ENCODE data around the gene GEMIN4. TPM values are rescaled to one million over a fixed set of nuclear protein-coding genes. Genes with fewer than 3 reads are reported as not detected.

GEMIN4 gene
- total and polyA plus RNA-seq, 2 of the 4 experiments (the other 2 are of a cell fraction), result 16.5 to 20.4 TPM

GRCh38 chr17:746783-747629, 5.1 kb downstream of the GEMIN4 start (continued):
- TF ChIP-seq POLR2A (IDR thresholded peaks at IDR 0.05; ENCODE audit: low read depth, low read length), result no peak

GRCh38 chr17:746181-746580, 5.9 kb downstream of the GEMIN4 start:
- Histone ChIP-seq H3K9ac (ENCODE audit: low read depth, low read length) (no peak overlapping the region), H2AK5ac (ENCODE audit: low read depth, low read length) (no peak overlapping the region), H2AFZ (replicated peaks; ENCODE audit: low read length, poor library complexity) (no peak overlapping the region), H2BK5ac (ENCODE audit: low read depth, low read length, poor library complexity, severe bottlenecking) (no peak overlapping the region), H3K36me3 (ENCODE audit: control insufficient read depth, insufficient read depth, low read length) (peaks cover 58% of the 10 kb centered on the region), H3K4me3 (ENCODE audit: insufficient read depth, low read depth, low read length) (no peak overlapping the region), H2BK15ac (ENCODE audit: low read depth, low read length) (no peak overlapping the region), H3K27ac (ENCODE audit: insufficient read depth, low read length) (no peak overlapping the region), H2BK120ac (ENCODE audit: low read depth, low read length) (no peak overlapping the region), H3K23ac (ENCODE audit: low read depth, low read length) (no peak overlapping the region), H3K4me1 (ENCODE audit: control insufficient read depth, insufficient read depth, low read length) (peaks cover 3% of the 10 kb centered on the region), H3K56ac (ENCODE audit: extremely low read depth, insufficient read depth, low read length) (no peak overlapping the region), H3K9me1 (ENCODE audit: insufficient read depth, low read length) (peaks cover 20% of the 10 kb centered on the region), H3K4ac (ENCODE audit: low read depth, low read length) (no peak overlapping the region), H3K4me2 (ENCODE audit: low read depth, low read length) (no peak overlapping the region), H3K18ac (ENCODE audit: low read depth, low read length) (no peak overlapping the region), H4K91ac (ENCODE audit: insufficient read depth, low read depth, low read length) (no peak overlapping the region), H2AK9ac (replicated peaks; ENCODE audit: low read depth, low read length, poor library complexity) (no peak overlapping the region), H2BK20ac (ENCODE audit: low read depth, low read length) (no peak overlapping the region), H3K14ac (replicated peaks; ENCODE audit: low read depth, low read length) (no peak overlapping the region), H3K9me3 (ENCODE audit: control insufficient read depth, insufficient read depth, low read length) (no peaks in the 10 kb centered on the region), H4K8ac (ENCODE audit: low read depth in 2 of 2, low read length in 2 of 2) (no peak overlapping the region), H4K5ac (ENCODE audit: low read depth, low read length) (no peak overlapping the region), H3K27me3 (ENCODE audit: control insufficient read depth, insufficient read depth, low read length) (no peaks in the 10 kb centered on the region), H3K79me1 (ENCODE audit: low read depth in 1 of 2, low read length in 2 of 2) (peaks cover 29 to 90% of the 10 kb centered on the region in 2 experiments), H4K20me1 (ENCODE audit: insufficient read depth, low read length) (peaks cover 38% of the 10 kb centered on the region)
- ChIA-PET POLR2A (ENCODE audit: unreplicated experiment) (no interaction called here), CTCF (no interaction called here)
- WGBS, 2 experiments (ENCODE audit: extremely low coverage in 2 of 2, insufficient read length in 1 of 2), result 100% methylated on average over 3 of the region's 9 CpGs; no CpG with 5 or more reads in 1 of the 2 experiments
- DNase-seq, result no peak
- TF ChIP-seq USF2 (IDR thresholded peaks at IDR 0.05; ENCODE audit: low read depth, low read length), result no peak
- TF ChIP-seq, protein P1, sequence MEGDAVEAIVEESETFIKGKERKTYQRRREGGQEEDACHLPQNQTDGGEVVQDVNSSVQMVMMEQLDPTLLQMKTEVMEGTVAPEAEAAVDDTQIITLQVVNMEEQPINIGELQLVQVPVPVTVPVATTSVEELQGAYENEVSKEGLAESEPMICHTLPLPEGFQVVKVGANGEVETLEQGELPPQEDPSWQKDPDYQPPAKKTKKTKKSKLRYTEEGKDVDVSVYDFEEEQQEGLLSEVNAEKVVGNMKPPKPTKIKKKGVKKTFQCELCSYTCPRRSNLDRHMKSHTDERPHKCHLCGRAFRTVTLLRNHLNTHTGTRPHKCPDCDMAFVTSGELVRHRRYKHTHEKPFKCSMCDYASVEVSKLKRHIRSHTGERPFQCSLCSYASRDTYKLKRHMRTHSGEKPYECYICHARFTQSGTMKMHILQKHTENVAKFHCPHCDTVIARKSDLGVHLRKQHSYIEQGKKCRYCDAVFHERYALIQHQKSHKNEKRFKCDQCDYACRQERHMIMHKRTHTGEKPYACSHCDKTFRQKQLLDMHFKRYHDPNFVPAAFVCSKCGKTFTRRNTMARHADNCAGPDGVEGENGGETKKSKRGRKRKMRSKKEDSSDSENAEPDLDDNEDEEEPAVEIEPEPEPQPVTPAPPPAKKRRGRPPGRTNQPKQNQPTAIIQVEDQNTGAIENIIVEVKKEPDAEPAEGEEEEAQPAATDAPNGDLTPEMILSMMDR (conservative IDR thresholded peaks at IDR 0.05; ENCODE audit: low read depth, low read length), result no peak
- TF ChIP-seq CHD1 (IDR thresholded peaks at IDR 0.05; ENCODE audit: low read depth, low read length), result no peak
- no peak for TF ChIP-seq MAZ (IDR thresholded peaks at IDR 0.05; ENCODE audit: borderline replicate concordance, low read depth, low read length)
- no peak for TF ChIP-seq CEBPB (IDR thresholded peaks at IDR 0.05; ENCODE audit: low read depth, low read length)
- no peak for TF ChIP-seq RFX5 (IDR thresholded peaks at IDR 0.05; ENCODE audit: low read depth, low read length)
- TF ChIP-seq MXI1 (IDR thresholded peaks at IDR 0.05; ENCODE audit: borderline replicate concordance, low read depth, low read length), result no peak
- TF ChIP-seq FOS (IDR thresholded peaks at IDR 0.05; ENCODE audit: low read depth, low read length), result no peak
- no peak for TF ChIP-seq MAFK (IDR thresholded peaks at IDR 0.05; ENCODE audit: low read depth, low read length)
- no peak for ATAC-seq (ENCODE audit: low read depth)
- intact Hi-C loops (cut with micrococcal nuclease) (no loop called here), dilution Hi-C loops (cut with HindIII; ENCODE audit: low sequenced_read_pairs, unreplicated experiment) (no loop called here), in situ Hi-C loops (cut with MboI; ENCODE audit: low sequenced_read_pairs) (no loop called here)
- BruUV-seq (replicated peaks), result no TSS peak

Measured in IMR-90 (cell line).